Pancreas (tissue), 10 donors: ENCODE data around the gene RFX8. TPM values are rescaled to one million over a fixed set of nuclear protein-coding genes. Genes with fewer than 3 reads are reported as not detected.

Experiments
- ATAC-seq, 4 donors: fragments of 200-7000 bp; cut with Tn5 transposase; one replicate each; pipeline versions ENCODE4 v1.8.0 to v1.9.1; 2020; ENCODE audit warnings: mild to moderate bottlenecking in 4 of 4, moderate library complexity in 4 of 4
- DNase-seq, 6 donors: peaks; one replicate each; pipeline ENCODE4 v3.0.0-alpha.2; 2020
- FAIRE-seq: peaks from 2 replicates; lab custom pipeline; 2012; peaks lifted over from hg19 to GRCh38; lab: Jason Lieb, UNC
- H3K27ac ChIP-seq, 4 donors: fragments of 200-600 bp; sonication (generic); 1 replicate in 3 of 4; 2 replicates in 1 of 4; pipeline versions ENCODE4 v1.5.0 to v1.8.0; 2020
- H3K27me3 ChIP-seq, 4 donors: fragments of 200-600 bp; one replicate each; pipeline ENCODE4 v1.8.0; 2021
- H3K36me3 ChIP-seq, 3 donors: fragments of 200-600 bp; sonication (generic) in 1 of 3; one replicate each; pipeline versions ENCODE4 v1.5.0 to v1.8.0; 2020 to 2021
- H3K4me1 ChIP-seq, 3 donors: fragments of 200-600 bp; one replicate each; pipeline ENCODE4 v1.8.0; 2021
- H3K4me3 ChIP-seq, 4 donors: fragments of 200-600 bp; sonication (generic) in 2 of 4; one replicate each; pipeline versions ENCODE4 v1.5.0 to v1.8.0; 2020 to 2021
- H3K9me3 ChIP-seq, 4 donors: fragments of 200-600 bp; one replicate each; pipeline ENCODE4 v1.8.0; 2021
- WGBS, 2 donors: extraction: QIAGEN DNeasy Blood & Tissue Kit; methylation state at CpG; one replicate each; pipeline ENCODE4 v1.1.7; 2013; 5-methylcytosine and 5-hydroxymethylcytosine counted together
- intact Hi-C, 3 donors: fragments of 100-400 bp; cut with DNase I; formaldehyde crosslinking; loops; one replicate each; pipeline versions ENCODE4 v1.11.1 to v1.14.2; 2022
- polyA plus RNA-seq, 2 donors: library from polyadenylated mRNA; stranded (reverse); fragments of 200-250 nt; gene quantifications; one replicate each; pipeline ENCODE4 v1.2.3, GENCODE V29; 2013
- total RNA-seq, 6 donors: library from RNA; stranded (reverse); fragmentation: NEBNext Ultra II Directional in 4 of 6; extraction: Animal tissue kit (Norgen Biotek cat#: 25700) in 4 of 6; gene quantifications; one replicate each; pipeline versions ENCODE4 v1.2.1 to v1.2.4, GENCODE V29; 2021 to 2023
- TF ChIP-seq, protein P1 (sequence below), 4 donors: fragments of 200-600 bp; sonication (generic) in 3 of 4; IDR thresholded peaks; one replicate each; pipeline versions ENCODE4 v1.5.0 to v1.8.0; 2021; ENCODE audit warnings: antibody characterized with exemption in 4 of 4
- donor health status: healthy with polysubstance abuse.
- donor health status: DM: no; HTN: no; CAD: no; lungs with moderate emphysema.
- donor health status: DM: no; HTN: no; CAD: no.
- donor health status: control.
- donor health status: control.
- donor health status: Bipolar disorder and iron deficiency.
- donor health status: DM: yes; HTN: yes; CAD: no.
- donor health status: DM: no; HTN: no; CAD: no.
- donor health status: DM: no; HTN: no; CAD: no.
- donor health status: DM: yes; HTN: yes; CAD: no.

Gene RFX8
- total and polyA plus RNA-seq, 8 donors, result 0.15 to 0.52 (median 0.34) TPM; not detected in 4

GRCh38 chr2:101431486-101431885 is 43.4 kb downstream of the RFX8 start:
- H3K4me3 ChIP-seq, result no peak overlapping the region
- WGBS, 2 donors, result 64 to 71% methylated on average over 4 of the region's 4 CpGs
- ATAC-seq (no peak), DNase-seq (no peak), FAIRE-seq (no peak)
- TF ChIP-seq, protein P1, sequence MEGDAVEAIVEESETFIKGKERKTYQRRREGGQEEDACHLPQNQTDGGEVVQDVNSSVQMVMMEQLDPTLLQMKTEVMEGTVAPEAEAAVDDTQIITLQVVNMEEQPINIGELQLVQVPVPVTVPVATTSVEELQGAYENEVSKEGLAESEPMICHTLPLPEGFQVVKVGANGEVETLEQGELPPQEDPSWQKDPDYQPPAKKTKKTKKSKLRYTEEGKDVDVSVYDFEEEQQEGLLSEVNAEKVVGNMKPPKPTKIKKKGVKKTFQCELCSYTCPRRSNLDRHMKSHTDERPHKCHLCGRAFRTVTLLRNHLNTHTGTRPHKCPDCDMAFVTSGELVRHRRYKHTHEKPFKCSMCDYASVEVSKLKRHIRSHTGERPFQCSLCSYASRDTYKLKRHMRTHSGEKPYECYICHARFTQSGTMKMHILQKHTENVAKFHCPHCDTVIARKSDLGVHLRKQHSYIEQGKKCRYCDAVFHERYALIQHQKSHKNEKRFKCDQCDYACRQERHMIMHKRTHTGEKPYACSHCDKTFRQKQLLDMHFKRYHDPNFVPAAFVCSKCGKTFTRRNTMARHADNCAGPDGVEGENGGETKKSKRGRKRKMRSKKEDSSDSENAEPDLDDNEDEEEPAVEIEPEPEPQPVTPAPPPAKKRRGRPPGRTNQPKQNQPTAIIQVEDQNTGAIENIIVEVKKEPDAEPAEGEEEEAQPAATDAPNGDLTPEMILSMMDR (IDR thresholded peaks at IDR 0.05), result no peak
- intact Hi-C loops, result no loop called here
- H3K4me1 ChIP-seq, result no peaks in the 10 kb centered on the region
- no peaks in the 10 kb centered on the region for H3K27me3 ChIP-seq
- no peaks in the 10 kb centered on the region for H3K9me3 ChIP-seq
- H3K27ac ChIP-seq, result no peak overlapping the region
- no peaks in the 10 kb centered on the region for H3K36me3 ChIP-seq

- intact Hi-C loops, result no loop called here
- no peak for FAIRE-seq
- no peak for ATAC-seq
- no peaks in the 10 kb centered on the region for H3K4me1 ChIP-seq
- no peaks in the 10 kb centered on the region for H3K27me3 ChIP-seq
- no peak overlapping the region for H3K27ac ChIP-seq
- H3K36me3 ChIP-seq, result no peaks in the 10 kb centered on the region
- no peak overlapping the region for H3K4me3 ChIP-seq
- no peak for DNase-seq
- TF ChIP-seq, protein P1 (IDR thresholded peaks at IDR 0.05), result no peak
- H3K9me3 ChIP-seq, result no peaks in the 10 kb centered on the region
- WGBS, 2 donors, result 95 to 100% methylated on average over 2 of the region's 2 CpGs
Observed at GRCh38 chr2:101430156-101430555, 44.8 kb downstream of the RFX8 start.

- no peaks in the 10 kb centered on the region for H3K36me3 ChIP-seq
- no peaks in the 10 kb centered on the region for H3K9me3 ChIP-seq
- DNase-seq, result no peak
- intact Hi-C loops, result no loop called here
- TF ChIP-seq, protein P1 (IDR thresholded peaks at IDR 0.05), result no peak
- FAIRE-seq, result no peak
- H3K4me1 ChIP-seq, result no peaks in the 10 kb centered on the region
- no peaks in the 10 kb centered on the region for H3K27me3 ChIP-seq
- no peak overlapping the region for H3K4me3 ChIP-seq
- no peak for ATAC-seq
- WGBS, 2 donors, result 82 to 85% methylated on average over 6 of the region's 6 CpGs
- H3K27ac ChIP-seq, result no peak overlapping the region
Observed at GRCh38 chr2:101429453-101429852, 45.5 kb downstream of the RFX8 start.

GRCh38 chr2:101428422-101429176 is 46.3 kb downstream of the RFX8 start:
- Histone ChIP-seq H3K9me3 (no peaks in the 10 kb centered on the region), H3K4me3 (no peak overlapping the region), H3K36me3 (no peaks in the 10 kb centered on the region), H3K27me3 (no peaks in the 10 kb centered on the region), H3K27ac (no peak overlapping the region), H3K4me1 (no peaks in the 10 kb centered on the region)
- TF ChIP-seq, protein P1 (IDR thresholded peaks at IDR 0.05), result no peak
- FAIRE-seq (no peak), ATAC-seq (no peak), DNase-seq (no peak)
- intact Hi-C loops, result no loop called here
- WGBS, 2 donors, result 69 to 76% methylated on average over 10 of the region's 10 CpGs

DNA sequence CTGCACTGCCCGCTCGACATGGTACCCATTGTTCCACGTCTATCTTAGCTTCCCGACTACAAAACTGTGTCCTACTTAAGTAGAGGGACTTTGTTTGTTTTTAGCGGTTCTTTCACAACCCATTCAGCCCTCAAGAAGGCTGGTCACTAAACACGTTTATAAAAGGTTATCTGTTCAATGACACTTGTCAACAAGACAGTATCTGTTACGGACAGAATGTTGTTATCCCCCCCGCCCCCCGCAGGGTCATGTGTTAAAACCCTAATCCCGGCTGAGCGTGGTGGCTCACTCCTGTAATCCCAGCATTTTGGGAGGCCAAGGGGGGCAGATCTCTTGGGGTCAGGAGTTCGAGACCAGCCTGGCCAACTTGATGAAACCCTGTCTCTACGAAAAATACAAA is 47.2 kb downstream of the RFX8 start:
- WGBS, 2 donors, result 75% methylated on average over 13 of the region's 13 CpGs

More for the DNA sequence above, 47.2 kb downstream of the RFX8 start:
- H3K9me3 ChIP-seq, result no peaks in the 10 kb centered on the region
- TF ChIP-seq, protein P1 (IDR thresholded peaks at IDR 0.05), result no peak
- intact Hi-C loops, result no loop called here
- H3K36me3 ChIP-seq, result no peaks in the 10 kb centered on the region
- no peak overlapping the region for H3K27ac ChIP-seq
- H3K4me3 ChIP-seq, result no peak overlapping the region
- ATAC-seq (no peak), DNase-seq (no peak), FAIRE-seq (no peak)
- no peaks in the 10 kb centered on the region for H3K27me3 ChIP-seq
- no peaks in the 10 kb centered on the region for H3K4me1 ChIP-seq
